IMR-90 (cell line): ENCODE data around the gene HDGF. TPM values are rescaled to one million over a fixed set of nuclear protein-coding genes. Genes with fewer than 3 reads are reported as not detected.
"Not testable (repeated sequence)": the region's sequence is repeated elsewhere in the genome, so short reads cannot be mapped to it uniquely, and the experiment has no call there.

Experiments used
- ATAC-seq: fragments of 200-7000 bp; cut with Tn5 transposase; 2 replicates; pipeline ENCODE4 v1.9.1; 2020; ENCODE audit warnings: low read depth, mild to moderate bottlenecking, moderate library complexity
- BruUV-seq: library from RNA; stranded (reverse); fragments of 400-500 nt; replicated peaks from 2 replicates; lab custom pipeline; 2021; lab: Mats Ljungman, UMichigan
- CTCF ChIA-PET: fragments of 300-600 bp; formaldehyde crosslinking; extraction: SDS; loops from one replicate; lab custom pipeline; 2021; ENCODE audit warnings: antibody characterized with exemption; lab: Yijun Ruan, JAX
- POLR2A ChIA-PET: fragments of 300-600 bp; sonication (Branson Sonifier 250); formaldehyde crosslinking; loops from one replicate; lab custom pipeline; 2022; ENCODE audit warnings: antibody characterized with exemption; ENCODE audit not compliant: unreplicated experiment; lab: Charles Lee
- DNase-seq: peaks from one replicate; pipeline ENCODE4 v3.0.0; 2013
- H2AFZ ChIP-seq: replicated peaks from 2 replicates; pipeline ENCODE3; 2013; ENCODE audit warnings: low read length, mild to moderate bottlenecking; ENCODE audit not compliant: poor library complexity
- H2AK5ac ChIP-seq: 2 replicates; pipeline ENCODE4 v1.6.1; 2013; ENCODE audit warnings: low read depth, low read length, inconsistent platforms
- H2AK9ac ChIP-seq: replicated peaks from 2 replicates; pipeline ENCODE3; 2013; ENCODE audit warnings: mild to moderate bottlenecking, low read depth, low read length, moderate library complexity; ENCODE audit not compliant: poor library complexity
- H2BK120ac ChIP-seq: 2 replicates; pipeline ENCODE4 v1.6.1; 2013; ENCODE audit warnings: low read depth, low read length, inconsistent platforms
- H2BK15ac ChIP-seq: 3 replicates; pipeline ENCODE4 v1.6.1; 2013; ENCODE audit warnings: low read depth, low read length, inconsistent platforms
- H2BK20ac ChIP-seq: 2 replicates; pipeline ENCODE4 v1.6.1; 2013; ENCODE audit warnings: low read depth, mild to moderate bottlenecking, inconsistent platforms, low read length, moderate library complexity
- H2BK5ac ChIP-seq: 2 replicates; pipeline ENCODE4 v1.6.1; 2013; ENCODE audit warnings: mild to moderate bottlenecking, low read depth, low read length, inconsistent platforms; ENCODE audit not compliant: poor library complexity, severe bottlenecking
- H3K14ac ChIP-seq: replicated peaks from 2 replicates; pipeline ENCODE4 v1.6.1; 2013; ENCODE audit warnings: low read depth, low read length, inconsistent platforms
- H3K18ac ChIP-seq: 2 replicates; pipeline ENCODE4 v1.6.1; 2013; ENCODE audit warnings: low read depth, low read length, control low read depth
- H3K23ac ChIP-seq: 2 replicates; pipeline ENCODE4 v1.6.1; 2013; ENCODE audit warnings: low read depth, low read length, inconsistent platforms
- H3K27ac ChIP-seq: 2 replicates; pipeline ENCODE4 v1.5.1; 2013; ENCODE audit warnings: mild to moderate bottlenecking, control low read depth, low read length; ENCODE audit not compliant: insufficient read depth
- H3K27me3 ChIP-seq: 2 replicates; pipeline ENCODE4 v1.6.1; 2013; ENCODE audit warnings: low read length; ENCODE audit not compliant: control insufficient read depth, insufficient read depth
- H3K36me3 ChIP-seq: 2 replicates; pipeline ENCODE4 v1.6.1; 2013; ENCODE audit warnings: low read length, mixed read lengths; ENCODE audit not compliant: control insufficient read depth, insufficient read depth
- H3K4ac ChIP-seq: 2 replicates; pipeline ENCODE4 v1.6.1; 2013; ENCODE audit warnings: low read depth, low read length, inconsistent platforms
- H3K4me1 ChIP-seq: 2 replicates; pipeline ENCODE4 v1.6.1; 2013; ENCODE audit warnings: low read length, mixed read lengths; ENCODE audit not compliant: control insufficient read depth, insufficient read depth
- H3K4me2 ChIP-seq: 2 replicates; pipeline ENCODE4 v1.6.1; 2013; ENCODE audit warnings: low read depth, mild to moderate bottlenecking, control low read depth, low read length, moderate library complexity
- H3K4me3 ChIP-seq: 2 replicates; pipeline ENCODE4 v1.5.1; 2013; ENCODE audit warnings: low read depth, mild to moderate bottlenecking, control low read depth, low read length, moderate library complexity; ENCODE audit not compliant: insufficient read depth
- H3K56ac ChIP-seq: 2 replicates; pipeline ENCODE4 v1.6.1; 2013; ENCODE audit warnings: low read length, inconsistent platforms; ENCODE audit not compliant: insufficient read depth; ENCODE audit errors: extremely low read depth
- H3K79me1 ChIP-seq, 2 experiments: 2 replicates each; pipeline ENCODE4 v1.6.1; 2013; ENCODE audit warnings: low read length in 2 of 2, inconsistent platforms in 1 of 2, low read depth in 1 of 2
- H3K9ac ChIP-seq: 2 replicates; pipeline ENCODE4 v1.6.1; 2013; ENCODE audit warnings: low read depth, low read length, control low read depth
- H3K9me1 ChIP-seq: 2 replicates; pipeline ENCODE4 v1.6.1; 2013; ENCODE audit warnings: low read length, inconsistent platforms; ENCODE audit not compliant: insufficient read depth
- H3K9me3 ChIP-seq: 2 replicates; pipeline ENCODE4 v1.6.1; 2013; ENCODE audit warnings: low read length; ENCODE audit not compliant: control insufficient read depth, insufficient read depth
- H4K20me1 ChIP-seq: 2 replicates; pipeline ENCODE4 v1.6.1; 2013; ENCODE audit warnings: low read length, inconsistent platforms; ENCODE audit not compliant: insufficient read depth
- H4K5ac ChIP-seq: 2 replicates; pipeline ENCODE4 v1.6.1; 2013; ENCODE audit warnings: mild to moderate bottlenecking, low read depth, low read length, control low read depth
- H4K8ac ChIP-seq, 2 experiments: 2 replicates each; pipeline ENCODE4 v1.6.1; 2013; ENCODE audit warnings: low read depth in 2 of 2, low read length in 2 of 2, control low read depth in 1 of 2, inconsistent platforms in 1 of 2
- H4K91ac ChIP-seq: 2 replicates; pipeline ENCODE4 v1.6.1; 2013; ENCODE audit warnings: low read depth, low read length, inconsistent platforms; ENCODE audit not compliant: insufficient read depth
- BHLHE40 ChIP-seq: fragments of 150-350 bp; IDR thresholded peaks from 2 replicates; pipeline ENCODE4 v1.6.1; 2016; ENCODE audit warnings: mild to moderate bottlenecking, low read depth, low read length
- CEBPB ChIP-seq: IDR thresholded peaks from 2 replicates; pipeline ENCODE4 v1.6.1; 2012; ENCODE audit warnings: low read depth, low read length, improper control_type of control experiment
- POLR2A ChIP-seq: IDR thresholded peaks from 2 replicates; pipeline ENCODE4 v1.6.1; 2012; ENCODE audit warnings: mild to moderate bottlenecking, low read depth, low read length
- RCOR1 ChIP-seq: IDR thresholded peaks from 2 replicates; pipeline ENCODE4 v1.6.1; 2012; ENCODE audit warnings: mild to moderate bottlenecking, low read length, improper control_type of control experiment; ENCODE audit not compliant: insufficient replicate concordance
- SMC3 ChIP-seq: fragments of 150-350 bp; IDR thresholded peaks from 2 replicates; pipeline ENCODE4 v1.6.1; 2016; ENCODE audit warnings: low read depth, mild to moderate bottlenecking, antibody characterized with exemption, low read length, moderate library complexity
- USF2 ChIP-seq: fragments of 150-350 bp; IDR thresholded peaks from 2 replicates; pipeline ENCODE4 v1.6.1; 2017; ENCODE audit warnings: mild to moderate bottlenecking, antibody characterized with exemption, low read length, low read depth
- WGBS, 2 experiments: methylation state at CpG; one replicate each; pipeline versions ENCODE4 v1.1.5 to v1.1.7; 2013; ENCODE audit warnings: missing lambda C conversion rate in 2 of 2; ENCODE audit not compliant: insufficient read length in 1 of 2; ENCODE audit errors: extremely low coverage in 2 of 2; 5-methylcytosine and 5-hydroxymethylcytosine counted together
- dilution Hi-C: fragments of 300-500 bp; cut with HindIII; formaldehyde crosslinking; loops from one replicate; pipeline ENCODE4 v1.14.3; 2018; ENCODE audit warnings: low sequenced_read_pairs; ENCODE audit not compliant: unreplicated experiment
- in situ Hi-C: fragments of 300-500 bp; cut with MboI; formaldehyde crosslinking; loops from 3 replicates; pipeline ENCODE4 v1.14.3; 2019; ENCODE audit warnings: low sequenced_read_pairs, inconsistent platforms, mixed read lengths
- intact Hi-C: fragments of 100-400 bp; cut with micrococcal nuclease; formaldehyde crosslinking; loops from 2 replicates; pipeline ENCODE4 v1.10.0; 2022
- polyA plus RNA-seq, 3 experiments: library from polyadenylated mRNA; depleted of rRNA; stranded (reverse); fragments of >200 nt; gene quantifications; 2 replicates each; pipeline ENCODE4 v1.2.3, GENCODE V29; 2012; ENCODE audit warnings: low replicate concordance in 1 of 3
- total RNA-seq: library from RNA; depleted of rRNA; stranded (reverse); fragments of >200 nt; gene quantifications from 2 replicates; pipeline ENCODE4 v1.2.3, GENCODE V29; 2012

The HDGF gene
- total and polyA plus RNA-seq, 2 of the 4 experiments (the other 2 are of a cell fraction), result 94.6 to 123 TPM

- DNase-seq (no peak), ATAC-seq (no peak)
- Histone ChIP-seq H3K36me3 (no peaks in the 10 kb centered on the region), H3K4me1 (no peaks in the 10 kb centered on the region), H3K27ac (no peak overlapping the region), H3K9ac (no peak overlapping the region), H2AK9ac (no peak overlapping the region), H4K5ac (no peak overlapping the region), H2BK15ac (no peak overlapping the region), H3K4me2 (no peak overlapping the region), H3K4ac (no peak overlapping the region), H2BK120ac (no peak overlapping the region), H3K9me3 (no peaks in the 10 kb centered on the region), H4K20me1 (no peaks in the 10 kb centered on the region), H2BK20ac (no peak overlapping the region), H3K23ac (no peak overlapping the region), H3K18ac (no peak overlapping the region), H4K8ac (no peak overlapping the region), H2AK5ac (no peak overlapping the region; the same call in 1 of the 2 replicates), H3K27me3 (no peaks in the 10 kb centered on the region), H2BK5ac (no peak overlapping the region), H3K79me1 (peaks cover 0 to 4% of the 10 kb centered on the region in 2 experiments; a peak in 2 of 4 replicates), H3K9me1 (no peaks in the 10 kb centered on the region), H4K91ac (no peak overlapping the region), H3K14ac (no peak overlapping the region), H3K56ac (no peak overlapping the region), H3K4me3 (no peak overlapping the region), H2AFZ (no peak overlapping the region)
- intact Hi-C loops, result no loop called here
- dilution Hi-C loops, result no loop called here
- TF ChIP-seq BHLHE40 (no peak), POLR2A (no peak), CEBPB (no peak), USF2 (no peak), SMC3 (no peak), RCOR1 (no peak)
- BruUV-seq, result no TSS peak
- CTCF ChIA-PET, result no interaction called here
- no CpG with 5 or more reads among the region's 6 CpGs for WGBS, 2 experiments
- in situ Hi-C loops, result no loop called here
- POLR2A ChIA-PET, result no interaction called here
These were observed 8.8 kb upstream of the HDGF start for GRCh38 chr1:156760092-156760795.

GRCh38 chr1:156757572-156758253, 6.2 kb upstream of the HDGF start:
- intact Hi-C loops, H4K8ac ChIP-seq, CTCF ChIA-PET, H4K91ac ChIP-seq, H3K18ac ChIP-seq, H3K4ac ChIP-seq, H3K4me2 ChIP-seq, BruUV-seq, H4K5ac ChIP-seq, H3K9me1 ChIP-seq, H3K4me1 ChIP-seq, H3K9me3 ChIP-seq, H2BK5ac ChIP-seq, POLR2A ChIA-PET, H3K27me3 ChIP-seq, H2AFZ ChIP-seq, H3K56ac ChIP-seq, H3K27ac ChIP-seq, H2BK120ac ChIP-seq, H2AK9ac ChIP-seq, H3K23ac ChIP-seq, H4K20me1 ChIP-seq, H2AK5ac ChIP-seq, H2BK20ac ChIP-seq, ATAC-seq, in situ Hi-C loops, H3K36me3 ChIP-seq, dilution Hi-C loops, DNase-seq, H3K9ac ChIP-seq, H3K14ac ChIP-seq, H2BK15ac ChIP-seq, H3K4me3 ChIP-seq: not testable (repeated sequence)
- peaks cover 3 to 12% of the 10 kb centered on the region in 2 experiments for H3K79me1 ChIP-seq
- WGBS, 2 experiments, result 100% methylated on average over 2 of the region's 10 CpGs; no CpG with 5 or more reads in 1 of the 2 experiments
